Hepatocyte (in vitro differentiated cells): Measurements from ENCODE around the gene OR2M5. TPM values are rescaled to one million over a fixed set of nuclear protein-coding genes. Genes with fewer than 3 reads are reported as not detected.

Experiments used
- DNase-seq: peaks from one replicate; pipeline ENCODE4 v3.0.0-alpha.2; 2016; ENCODE audit warnings: low spot score
- H2AFZ ChIP-seq: fragments of 200-600 bp; sonication (generic); 2 replicates; pipeline ENCODE4 v1.6.0; 2016; ENCODE audit warnings: antibody characterized with exemption, mild to moderate bottlenecking
- H3K27ac ChIP-seq: fragments of 200-600 bp; sonication (generic); 2 replicates; pipeline ENCODE4 v1.5.1; 2016; ENCODE audit warnings: mild to moderate bottlenecking
- H3K27me3 ChIP-seq: fragments of 200-600 bp; sonication (generic); 2 replicates; pipeline ENCODE4 v1.6.1; 2016
- H3K36me3 ChIP-seq: fragments of 200-600 bp; sonication (generic); replicated peaks from 2 replicates; pipeline ENCODE4 v1.5.1; 2016; ENCODE audit warnings: low read depth; ENCODE audit not compliant: insufficient read depth
- H3K4me1 ChIP-seq: fragments of 200-600 bp; sonication (generic); 2 replicates; pipeline ENCODE4 v1.5.1; 2016; ENCODE audit warnings: mild to moderate bottlenecking, moderate library complexity; ENCODE audit not compliant: insufficient read depth
- H3K4me2 ChIP-seq: fragments of 200-600 bp; sonication (generic); 2 replicates; pipeline ENCODE4 v1.6.0; 2016
- H3K4me3 ChIP-seq: fragments of 200-600 bp; sonication (generic); 2 replicates; pipeline ENCODE4 v1.5.1; 2016; ENCODE audit warnings: mild to moderate bottlenecking
- H3K79me2 ChIP-seq: fragments of 200-600 bp; sonication (generic); 2 replicates; pipeline ENCODE4 v1.6.0; 2017; ENCODE audit warnings: mild to moderate bottlenecking
- H3K9me2 ChIP-seq: fragments of 200-600 bp; sonication (generic); replicated peaks from 2 replicates; pipeline ENCODE4 v1.6.0; 2017; ENCODE audit warnings: mild to moderate bottlenecking; ENCODE audit not compliant: insufficient read depth
- H3K9me3 ChIP-seq: fragments of 200-600 bp; sonication (generic); 2 replicates; pipeline ENCODE4 v1.5.1; 2016; ENCODE audit warnings: low read depth, mild to moderate bottlenecking
- H4K20me1 ChIP-seq: fragments of 200-600 bp; sonication (generic); 2 replicates; pipeline ENCODE4 v1.6.0; 2016; ENCODE audit warnings: mild to moderate bottlenecking; ENCODE audit not compliant: insufficient read depth, poor library complexity, severe bottlenecking
- CTCF ChIP-seq: fragments of 200-600 bp; sonication (generic); IDR thresholded peaks from 2 replicates; pipeline ENCODE4 v1.5.1; 2016; ENCODE audit warnings: antibody characterized with exemption, mild to moderate bottlenecking; ENCODE audit not compliant: poor library complexity
- EZH2 ChIP-seq: fragments of 200-600 bp; sonication (generic); IDR thresholded peaks from 2 replicates; pipeline ENCODE4 v1.6.1; 2016; ENCODE audit warnings: antibody characterized with exemption, mild to moderate bottlenecking, borderline replicate concordance
- EZH2phosphoT487 ChIP-seq: fragments of 200-600 bp; sonication (generic); IDR thresholded peaks from one replicate; pipeline ENCODE4 v1.6.1; 2018; ENCODE audit warnings: antibody characterized with exemption, mild to moderate bottlenecking, low read depth, moderate library complexity; ENCODE audit not compliant: unreplicated experiment, severe bottlenecking
- WGBS: methylation state at CpG from one replicate; pipeline ENCODE4 v1.1.6; 2016; ENCODE audit warnings: low lambda C conversion rate; ENCODE audit errors: missing lambda C conversion rate; 5-methylcytosine and 5-hydroxymethylcytosine counted together
- polyA plus RNA-seq: library from polyadenylated mRNA; unstranded; fragments of >200 nt; fragmentation: Nextera tagmentation; extraction: Ambion mirVana; gene quantifications from 2 replicates; pipeline ENCODE4 v1.2.1, GENCODE V29; 2016
- total RNA-seq: library from RNA; depleted of rRNA; stranded (reverse); fragments of >200 nt; gene quantifications from 2 replicates; pipeline ENCODE4 v1.2.3, GENCODE V29; 2014

The OR2M5 gene
- total and polyA plus RNA-seq, 2 experiments from 2014 or later: not detected

- Histone ChIP-seq H4K20me1 (no peaks in the 10 kb centered on the region), H3K4me2 (no peak overlapping the region), H3K9me2 (no peaks in the 10 kb centered on the region), H3K79me2 (no peaks in the 10 kb centered on the region), H3K4me1 (no peaks in the 10 kb centered on the region), H3K4me3 (no peak overlapping the region), H3K27me3 (no peaks in the 10 kb centered on the region), H3K27ac (no peak overlapping the region), H3K9me3 (no peaks in the 10 kb centered on the region), H2AFZ (no peak overlapping the region), H3K36me3 (no peaks in the 10 kb centered on the region)
- TF ChIP-seq EZH2 (no peak), EZH2phosphoT487 (no peak), CTCF (no peak)
- WGBS: 50% methylated on average over 1 of the region's 1 CpG
- no peak for DNase-seq
These were observed 11.0 kb downstream of the OR2M5 start for GRCh38 chr1:248155927-248156326.

GRCh38 chr1:248158758-248159157 is 13.8 kb downstream of the OR2M5 start:
- no peak overlapping the region for H2AFZ ChIP-seq
- TF ChIP-seq CTCF (no peak), EZH2 (no peak), EZH2phosphoT487 (no peak)
- 80% methylated on average over 4 of the region's 4 CpGs for WGBS

GRCh38 chr1:248164031-248164430 is 19.1 kb downstream of the OR2M5 start:
- no peak for TF ChIP-seq EZH2
- no peak for TF ChIP-seq EZH2phosphoT487
- no peak for TF ChIP-seq CTCF
- Histone ChIP-seq H3K4me2 (no peak overlapping the region), H3K4me3 (no peak overlapping the region), H3K79me2 (no peaks in the 10 kb centered on the region), H4K20me1 (no peaks in the 10 kb centered on the region), H3K9me2 (no peaks in the 10 kb centered on the region), H3K4me1 (no peaks in the 10 kb centered on the region), H3K9me3 (no peaks in the 10 kb centered on the region), H2AFZ (no peak overlapping the region), H3K36me3 (no peaks in the 10 kb centered on the region), H3K27ac (no peak overlapping the region), H3K27me3 (no peaks in the 10 kb centered on the region)
- no peak for DNase-seq
- WGBS: 77% methylated on average over 11 of the region's 12 CpGs

More at GRCh38 chr1:248158758-248159157, 13.8 kb downstream of the OR2M5 start:
- DNase-seq: no peak
- Histone ChIP-seq H3K79me2 (no peaks in the 10 kb centered on the region), H4K20me1 (no peaks in the 10 kb centered on the region), H3K36me3 (no peaks in the 10 kb centered on the region), H3K27me3 (no peaks in the 10 kb centered on the region), H3K4me3 (no peak overlapping the region), H3K4me1 (no peaks in the 10 kb centered on the region), H3K9me2 (no peaks in the 10 kb centered on the region), H3K9me3 (no peaks in the 10 kb centered on the region), H3K27ac (no peak overlapping the region), H3K4me2 (no peak overlapping the region)

DNA sequence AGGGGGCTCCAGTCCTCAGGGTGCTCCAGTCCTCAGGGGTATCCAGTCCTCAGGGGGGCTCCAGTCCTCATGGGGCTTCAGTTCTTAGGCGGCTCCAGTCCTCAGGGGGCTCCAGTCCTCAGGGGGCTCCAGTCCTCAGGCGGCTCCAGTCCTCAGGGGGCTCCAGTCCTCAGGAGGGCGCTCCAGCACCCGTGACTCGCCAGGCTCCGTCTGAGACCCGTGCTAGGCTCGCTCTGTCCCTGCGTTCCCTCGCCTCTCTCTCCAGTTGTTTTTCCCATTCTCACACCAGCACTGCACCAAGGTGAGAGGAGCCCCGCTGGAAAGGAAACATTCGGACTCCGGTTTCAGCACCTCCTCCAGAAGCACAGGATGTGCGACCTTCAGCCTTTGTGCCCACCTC is 20.2 kb downstream of the OR2M5 start:
- Histone ChIP-seq H3K79me2 (no peaks in the 10 kb centered on the region), H4K20me1 (no peaks in the 10 kb centered on the region), H3K27me3 (no peaks in the 10 kb centered on the region), H3K9me2 (no peaks in the 10 kb centered on the region), H3K4me1 (no peaks in the 10 kb centered on the region), H3K36me3 (no peaks in the 10 kb centered on the region), H3K4me3 (no peak overlapping the region), H3K4me2 (no peak overlapping the region), H3K9me3 (no peaks in the 10 kb centered on the region), H3K27ac (no peak overlapping the region), H2AFZ (no peak overlapping the region)
- WGBS: 79% methylated on average over 14 of the region's 14 CpGs
- no peak for DNase-seq
- TF ChIP-seq CTCF (no peak), EZH2phosphoT487 (no peak), EZH2 (no peak)
